Esophagus muscularis mucosa (tissue), 3 donors: ENCODE results near the gene CCL1.

ENCODE experiments used
- POLR2AphosphoS5 ChIP-seq, 2 donors: sonication (generic); formaldehyde crosslinking; IDR thresholded peaks; one replicate each; pipeline ENCODE4 v1.6.1; 2017; ENCODE audit warnings: antibody characterized with exemption in 2 of 2
- TF ChIP-seq, protein P1 (sequence below), 3 experiments: fragments of 200-600 bp in 2 of 3; fragments of 450-650 bp in 1 of 3; sonication (generic) in 2 of 3; IDR thresholded peaks; one replicate each; pipeline ENCODE4 v1.5.1; 2017 to 2019; ENCODE audit warnings: antibody characterized with exemption in 3 of 3, mild to moderate bottlenecking in 2 of 3, moderate library complexity in 1 of 3

DNA sequence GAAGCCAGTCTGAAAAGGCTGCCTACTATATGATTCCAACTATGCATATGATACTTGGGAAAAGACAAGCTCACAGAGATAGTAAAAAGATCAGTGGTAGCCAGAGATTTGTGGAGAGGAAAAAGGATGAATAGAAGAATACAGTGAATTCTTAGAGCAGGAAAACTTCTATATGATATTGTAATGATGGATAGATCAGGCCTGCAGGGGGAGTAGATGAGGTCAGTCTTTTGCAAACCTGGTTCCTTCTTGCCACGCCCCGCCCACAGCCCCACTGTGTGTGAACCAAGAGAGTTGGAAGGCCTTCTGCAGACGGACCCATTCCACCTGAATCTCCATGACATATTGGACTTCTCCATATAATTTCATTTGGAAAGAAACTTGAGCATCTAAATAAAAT lies 44.6 kb downstream of the CCL1 start:
- TF ChIP-seq, protein P1, sequence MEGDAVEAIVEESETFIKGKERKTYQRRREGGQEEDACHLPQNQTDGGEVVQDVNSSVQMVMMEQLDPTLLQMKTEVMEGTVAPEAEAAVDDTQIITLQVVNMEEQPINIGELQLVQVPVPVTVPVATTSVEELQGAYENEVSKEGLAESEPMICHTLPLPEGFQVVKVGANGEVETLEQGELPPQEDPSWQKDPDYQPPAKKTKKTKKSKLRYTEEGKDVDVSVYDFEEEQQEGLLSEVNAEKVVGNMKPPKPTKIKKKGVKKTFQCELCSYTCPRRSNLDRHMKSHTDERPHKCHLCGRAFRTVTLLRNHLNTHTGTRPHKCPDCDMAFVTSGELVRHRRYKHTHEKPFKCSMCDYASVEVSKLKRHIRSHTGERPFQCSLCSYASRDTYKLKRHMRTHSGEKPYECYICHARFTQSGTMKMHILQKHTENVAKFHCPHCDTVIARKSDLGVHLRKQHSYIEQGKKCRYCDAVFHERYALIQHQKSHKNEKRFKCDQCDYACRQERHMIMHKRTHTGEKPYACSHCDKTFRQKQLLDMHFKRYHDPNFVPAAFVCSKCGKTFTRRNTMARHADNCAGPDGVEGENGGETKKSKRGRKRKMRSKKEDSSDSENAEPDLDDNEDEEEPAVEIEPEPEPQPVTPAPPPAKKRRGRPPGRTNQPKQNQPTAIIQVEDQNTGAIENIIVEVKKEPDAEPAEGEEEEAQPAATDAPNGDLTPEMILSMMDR (IDR thresholded peaks at IDR 0.05) = no peak
- TF ChIP-seq POLR2AphosphoS5 (IDR thresholded peaks at IDR 0.05) = no peak
